ENCODE data around the gene VSIG10. TPM values are rescaled to one million over a fixed set of nuclear protein-coding genes. Genes with fewer than 3 reads are reported as not detected.
A peak's percentile ranks its signal among the peaks of the same experiment; 100 is the strongest.

Gene VSIG10
- total and polyA plus RNA-seq, 2 of the 13 experiments (the other 11 are each of a cell fraction or from before 2014, with no cell fraction given), result 25.6 to 42.5 TPM

DNA sequence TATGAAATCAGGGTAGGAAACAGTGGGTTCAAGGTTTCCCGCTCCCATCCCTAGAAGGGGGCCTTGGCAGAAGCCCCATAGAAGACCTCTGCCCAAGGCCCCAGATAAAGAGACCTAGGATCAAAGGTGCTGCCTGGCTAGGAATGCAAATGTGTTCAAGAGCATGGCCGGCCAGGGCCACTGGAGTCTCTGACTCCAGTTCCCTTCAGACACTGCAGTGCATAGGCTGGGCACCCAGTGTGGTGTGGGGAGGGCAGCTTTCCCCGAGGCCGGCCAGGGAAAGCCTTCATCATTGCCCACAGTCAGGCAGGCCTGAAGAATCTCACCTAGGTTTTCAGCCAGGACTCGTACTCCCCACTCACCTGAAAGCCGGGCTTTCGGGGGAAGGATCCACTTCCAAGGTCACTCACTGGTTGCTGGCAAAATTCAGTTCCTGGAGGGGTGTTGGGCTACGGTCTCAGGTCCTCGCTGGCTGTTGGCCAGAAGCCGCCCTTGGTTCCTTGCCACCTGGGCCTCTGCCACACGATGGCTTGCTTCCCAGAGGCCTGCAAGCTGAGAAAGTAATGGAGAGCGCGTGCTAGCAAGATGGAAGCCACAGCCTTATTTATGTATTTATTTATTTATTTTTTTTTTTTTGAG is 22.4 kb upstream of the VSIG10 start (continued):
- TF ChIP-seq, protein P1, sequence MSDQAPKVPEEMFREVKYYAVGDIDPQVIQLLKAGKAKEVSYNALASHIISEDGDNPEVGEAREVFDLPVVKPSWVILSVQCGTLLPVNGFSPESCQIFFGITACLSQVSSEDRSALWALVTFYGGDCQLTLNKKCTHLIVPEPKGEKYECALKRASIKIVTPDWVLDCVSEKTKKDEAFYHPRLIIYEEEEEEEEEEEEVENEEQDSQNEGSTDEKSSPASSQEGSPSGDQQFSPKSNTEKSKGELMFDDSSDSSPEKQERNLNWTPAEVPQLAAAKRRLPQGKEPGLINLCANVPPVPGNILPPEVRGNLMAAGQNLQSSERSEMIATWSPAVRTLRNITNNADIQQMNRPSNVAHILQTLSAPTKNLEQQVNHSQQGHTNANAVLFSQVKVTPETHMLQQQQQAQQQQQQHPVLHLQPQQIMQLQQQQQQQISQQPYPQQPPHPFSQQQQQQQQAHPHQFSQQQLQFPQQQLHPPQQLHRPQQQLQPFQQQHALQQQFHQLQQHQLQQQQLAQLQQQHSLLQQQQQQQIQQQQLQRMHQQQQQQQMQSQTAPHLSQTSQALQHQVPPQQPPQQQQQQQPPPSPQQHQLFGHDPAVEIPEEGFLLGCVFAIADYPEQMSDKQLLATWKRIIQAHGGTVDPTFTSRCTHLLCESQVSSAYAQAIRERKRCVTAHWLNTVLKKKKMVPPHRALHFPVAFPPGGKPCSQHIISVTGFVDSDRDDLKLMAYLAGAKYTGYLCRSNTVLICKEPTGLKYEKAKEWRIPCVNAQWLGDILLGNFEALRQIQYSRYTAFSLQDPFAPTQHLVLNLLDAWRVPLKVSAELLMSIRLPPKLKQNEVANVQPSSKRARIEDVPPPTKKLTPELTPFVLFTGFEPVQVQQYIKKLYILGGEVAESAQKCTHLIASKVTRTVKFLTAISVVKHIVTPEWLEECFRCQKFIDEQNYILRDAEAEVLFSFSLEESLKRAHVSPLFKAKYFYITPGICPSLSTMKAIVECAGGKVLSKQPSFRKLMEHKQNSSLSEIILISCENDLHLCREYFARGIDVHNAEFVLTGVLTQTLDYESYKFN (CRISPR knock-in tag; conservative IDR thresholded peaks at IDR 0.05), result peak; percentile 88
- TF ChIP-seq, protein P2, sequence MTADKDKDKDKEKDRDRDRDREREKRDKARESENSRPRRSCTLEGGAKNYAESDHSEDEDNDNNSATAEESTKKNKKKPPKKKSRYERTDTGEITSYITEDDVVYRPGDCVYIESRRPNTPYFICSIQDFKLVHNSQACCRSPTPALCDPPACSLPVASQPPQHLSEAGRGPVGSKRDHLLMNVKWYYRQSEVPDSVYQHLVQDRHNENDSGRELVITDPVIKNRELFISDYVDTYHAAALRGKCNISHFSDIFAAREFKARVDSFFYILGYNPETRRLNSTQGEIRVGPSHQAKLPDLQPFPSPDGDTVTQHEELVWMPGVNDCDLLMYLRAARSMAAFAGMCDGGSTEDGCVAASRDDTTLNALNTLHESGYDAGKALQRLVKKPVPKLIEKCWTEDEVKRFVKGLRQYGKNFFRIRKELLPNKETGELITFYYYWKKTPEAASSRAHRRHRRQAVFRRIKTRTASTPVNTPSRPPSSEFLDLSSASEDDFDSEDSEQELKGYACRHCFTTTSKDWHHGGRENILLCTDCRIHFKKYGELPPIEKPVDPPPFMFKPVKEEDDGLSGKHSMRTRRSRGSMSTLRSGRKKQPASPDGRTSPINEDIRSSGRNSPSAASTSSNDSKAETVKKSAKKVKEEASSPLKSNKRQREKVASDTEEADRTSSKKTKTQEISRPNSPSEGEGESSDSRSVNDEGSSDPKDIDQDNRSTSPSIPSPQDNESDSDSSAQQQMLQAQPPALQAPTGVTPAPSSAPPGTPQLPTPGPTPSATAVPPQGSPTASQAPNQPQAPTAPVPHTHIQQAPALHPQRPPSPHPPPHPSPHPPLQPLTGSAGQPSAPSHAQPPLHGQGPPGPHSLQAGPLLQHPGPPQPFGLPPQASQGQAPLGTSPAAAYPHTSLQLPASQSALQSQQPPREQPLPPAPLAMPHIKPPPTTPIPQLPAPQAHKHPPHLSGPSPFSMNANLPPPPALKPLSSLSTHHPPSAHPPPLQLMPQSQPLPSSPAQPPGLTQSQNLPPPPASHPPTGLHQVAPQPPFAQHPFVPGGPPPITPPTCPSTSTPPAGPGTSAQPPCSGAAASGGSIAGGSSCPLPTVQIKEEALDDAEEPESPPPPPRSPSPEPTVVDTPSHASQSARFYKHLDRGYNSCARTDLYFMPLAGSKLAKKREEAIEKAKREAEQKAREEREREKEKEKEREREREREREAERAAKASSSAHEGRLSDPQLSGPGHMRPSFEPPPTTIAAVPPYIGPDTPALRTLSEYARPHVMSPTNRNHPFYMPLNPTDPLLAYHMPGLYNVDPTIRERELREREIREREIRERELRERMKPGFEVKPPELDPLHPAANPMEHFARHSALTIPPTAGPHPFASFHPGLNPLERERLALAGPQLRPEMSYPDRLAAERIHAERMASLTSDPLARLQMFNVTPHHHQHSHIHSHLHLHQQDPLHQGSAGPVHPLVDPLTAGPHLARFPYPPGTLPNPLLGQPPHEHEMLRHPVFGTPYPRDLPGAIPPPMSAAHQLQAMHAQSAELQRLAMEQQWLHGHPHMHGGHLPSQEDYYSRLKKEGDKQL (CRISPR knock-in tag; IDR thresholded peaks at IDR 0.05; ENCODE audit: low read depth), result peak; percentile 38; the same call in 1 of the 2 replicates
- TF ChIP-seq, protein P3, sequence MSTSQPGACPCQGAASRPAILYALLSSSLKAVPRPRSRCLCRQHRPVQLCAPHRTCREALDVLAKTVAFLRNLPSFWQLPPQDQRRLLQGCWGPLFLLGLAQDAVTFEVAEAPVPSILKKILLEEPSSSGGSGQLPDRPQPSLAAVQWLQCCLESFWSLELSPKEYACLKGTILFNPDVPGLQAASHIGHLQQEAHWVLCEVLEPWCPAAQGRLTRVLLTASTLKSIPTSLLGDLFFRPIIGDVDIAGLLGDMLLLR (CRISPR knock-in tag; IDR thresholded peaks at IDR 0.05), result peak; percentile 27; the same call in 1 of the 2 replicates
- TF ChIP-seq, protein P4, sequence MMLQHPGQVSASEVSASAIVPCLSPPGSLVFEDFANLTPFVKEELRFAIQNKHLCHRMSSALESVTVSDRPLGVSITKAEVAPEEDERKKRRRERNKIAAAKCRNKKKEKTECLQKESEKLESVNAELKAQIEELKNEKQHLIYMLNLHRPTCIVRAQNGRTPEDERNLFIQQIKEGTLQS (CRISPR knock-in tag; IDR thresholded peaks at IDR 0.05), result 0 out of 2 replicates have a peak, but pooled peaks have one; percentile 4
- TF ChIP-seq ZNF292 (CRISPR knock-in tag; IDR thresholded peaks at IDR 0.05; ENCODE audit: borderline replicate concordance, low read depth), result 0 out of 2 replicates have a peak, but pooled peaks have one; percentile 26
- TF ChIP-seq IRF2 (CRISPR knock-in tag; IDR thresholded peaks at IDR 0.05), result peak; percentile 50; the same call in 1 of the 2 replicates
- TF ChIP-seq PITX1 (CRISPR knock-in tag; IDR thresholded peaks at IDR 0.05), result peak; percentile 68; the same call in 1 of the 2 replicates
- TF ChIP-seq SALL1 (CRISPR knock-in tag; IDR thresholded peaks at IDR 0.05), result peak; percentile 81
- TF ChIP-seq KDM6A (CRISPR knock-in tag; IDR thresholded peaks at IDR 0.05; ENCODE audit: low read depth), result peak; percentile 30; the same call in 1 of the 2 replicates
- TF ChIP-seq, protein P5, sequence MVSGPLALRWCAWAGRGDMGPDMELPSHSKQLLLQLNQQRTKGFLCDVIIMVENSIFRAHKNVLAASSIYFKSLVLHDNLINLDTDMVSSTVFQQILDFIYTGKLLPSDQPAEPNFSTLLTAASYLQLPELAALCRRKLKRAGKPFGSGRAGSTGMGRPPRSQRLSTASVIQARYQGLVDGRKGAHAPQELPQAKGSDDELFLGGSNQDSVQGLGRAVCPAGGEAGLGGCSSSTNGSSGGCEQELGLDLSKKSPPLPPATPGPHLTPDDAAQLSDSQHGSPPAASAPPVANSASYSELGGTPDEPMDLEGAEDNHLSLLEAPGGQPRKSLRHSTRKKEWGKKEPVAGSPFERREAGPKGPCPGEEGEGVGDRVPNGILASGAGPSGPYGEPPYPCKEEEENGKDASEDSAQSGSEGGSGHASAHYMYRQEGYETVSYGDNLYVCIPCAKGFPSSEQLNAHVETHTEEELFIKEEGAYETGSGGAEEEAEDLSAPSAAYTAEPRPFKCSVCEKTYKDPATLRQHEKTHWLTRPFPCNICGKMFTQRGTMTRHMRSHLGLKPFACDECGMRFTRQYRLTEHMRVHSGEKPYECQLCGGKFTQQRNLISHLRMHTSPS (CRISPR knock-in tag; IDR thresholded peaks at IDR 0.05; ENCODE audit: low read depth), result peak; percentile 77
- TF ChIP-seq GFI1 (CRISPR knock-in tag; IDR thresholded peaks at IDR 0.05; ENCODE audit: borderline replicate concordance), result peak; percentile 74
- TF ChIP-seq, protein P6, sequence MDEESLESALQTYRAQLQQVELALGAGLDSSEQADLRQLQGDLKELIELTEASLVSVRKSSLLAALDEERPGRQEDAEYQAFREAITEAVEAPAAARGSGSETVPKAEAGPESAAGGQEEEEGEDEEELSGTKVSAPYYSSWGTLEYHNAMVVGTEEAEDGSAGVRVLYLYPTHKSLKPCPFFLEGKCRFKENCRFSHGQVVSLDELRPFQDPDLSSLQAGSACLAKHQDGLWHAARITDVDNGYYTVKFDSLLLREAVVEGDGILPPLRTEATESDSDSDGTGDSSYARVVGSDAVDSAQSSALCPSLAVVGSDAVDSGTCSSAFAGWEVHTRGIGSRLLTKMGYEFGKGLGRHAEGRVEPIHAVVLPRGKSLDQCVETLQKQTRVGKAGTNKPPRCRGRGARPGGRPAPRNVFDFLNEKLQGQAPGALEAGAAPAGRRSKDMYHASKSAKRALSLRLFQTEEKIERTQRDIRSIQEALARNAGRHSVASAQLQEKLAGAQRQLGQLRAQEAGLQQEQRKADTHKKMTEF (CRISPR knock-in tag; IDR thresholded peaks at IDR 0.05), result peak; percentile 68; the same call in 1 of the 2 replicates
